SJCRH30 (cell line): ENCODE measurements around the gene MAPK9. TPM values are rescaled to one million over a fixed set of nuclear protein-coding genes. Genes with fewer than 3 reads are reported as not detected.

Source experiments
- DNase-seq, 2 experiments: peaks; one replicate each; pipeline ENCODE4 v3.0.0-alpha.2; 2015 to 2020
- H3K27ac ChIP-seq: fragments of 250-450 bp; sonication (Bioruptor Pico); 2 replicates; pipeline ENCODE4 v1.5.1; 2020; ENCODE audit warnings: mild to moderate bottlenecking, moderate library complexity
- H3K27me3 ChIP-seq: fragments of 250-450 bp; sonication (Bioruptor Pico); 2 replicates; pipeline ENCODE4 v1.5.1; 2020; ENCODE audit warnings: mild to moderate bottlenecking, moderate library complexity
- H3K36me3 ChIP-seq: fragments of 250-450 bp; sonication (Bioruptor Pico); 2 replicates; pipeline ENCODE4 v1.5.1; 2020; ENCODE audit warnings: mild to moderate bottlenecking, moderate library complexity
- H3K4me1 ChIP-seq: fragments of 250-450 bp; sonication (Bioruptor Pico); 2 replicates; pipeline ENCODE4 v1.5.1; 2020; ENCODE audit warnings: mild to moderate bottlenecking, moderate library complexity
- H3K4me3 ChIP-seq: fragments of 250-450 bp; sonication (Bioruptor Pico); 2 replicates; pipeline ENCODE4 v1.5.1; 2020; ENCODE audit warnings: mild to moderate bottlenecking, moderate library complexity
- H3K9me3 ChIP-seq: fragments of 250-450 bp; sonication (Bioruptor Pico); replicated peaks from 2 replicates; pipeline ENCODE4 v1.5.1; 2020; ENCODE audit warnings: mild to moderate bottlenecking, moderate library complexity
- total RNA-seq: library from RNA; depleted of rRNA; stranded (reverse); fragments of >200 nt; shearing (Covaris generic); gene quantifications from 2 replicates; pipeline ENCODE4 v1.2.3, GENCODE V29; 2014

The MAPK9 gene
- total RNA-seq, 1 experiment from 2014 or later = 46.6 TPM

- DNase-seq = no peak
These were observed 40.7 kb downstream of the MAPK9 start for GRCh38 chr5:180251141-180251540.

GRCh38 chr5:180250329-180250728, 41.6 kb downstream of the MAPK9 start:
- DNase-seq = no peak
- no peaks in the 10 kb centered on the region for H3K27me3 ChIP-seq
- no peak overlapping the region for H3K27ac ChIP-seq
- H3K36me3 ChIP-seq = peaks cover 57% of the 10 kb centered on the region
- peaks cover 16% of the 10 kb centered on the region for H3K9me3 ChIP-seq
- H3K4me3 ChIP-seq = no peak overlapping the region
- H3K4me1 ChIP-seq = no peaks in the 10 kb centered on the region

More at GRCh38 chr5:180251141-180251540, 40.7 kb downstream of the MAPK9 start:
- Histone ChIP-seq H3K4me3 (no peak overlapping the region), H3K4me1 (no peaks in the 10 kb centered on the region), H3K27me3 (no peaks in the 10 kb centered on the region), H3K27ac (no peak overlapping the region), H3K9me3 (peaks cover 22% of the 10 kb centered on the region), H3K36me3 (peaks cover 50% of the 10 kb centered on the region)

- no peak overlapping the region for H3K4me3 ChIP-seq
- no peaks in the 10 kb centered on the region for H3K27me3 ChIP-seq
- H3K36me3 ChIP-seq = peaks cover 76% of the 10 kb centered on the region
- H3K9me3 ChIP-seq = no peaks in the 10 kb centered on the region
- DNase-seq = no peak
- H3K27ac ChIP-seq = no peak overlapping the region
- no peaks in the 10 kb centered on the region for H3K4me1 ChIP-seq
These were observed 50.3 kb downstream of the MAPK9 start for GRCh38 chr5:180241600-180241999.

GRCh38 chr5:180238631-180239030, 53.3 kb downstream of the MAPK9 start:
- no peak for DNase-seq
- no peaks in the 10 kb centered on the region for H3K9me3 ChIP-seq
- no peak overlapping the region for H3K4me3 ChIP-seq
- H3K27ac ChIP-seq = no peak overlapping the region
- H3K27me3 ChIP-seq = no peaks in the 10 kb centered on the region
- peaks cover 66% of the 10 kb centered on the region for H3K36me3 ChIP-seq
- no peaks in the 10 kb centered on the region for H3K4me1 ChIP-seq

- Histone ChIP-seq H3K27me3 (no peaks in the 10 kb centered on the region), H3K4me3 (no peak overlapping the region), H3K27ac (no peak overlapping the region), H3K9me3 (no peaks in the 10 kb centered on the region), H3K36me3 (peaks cover 45% of the 10 kb centered on the region), H3K4me1 (no peaks in the 10 kb centered on the region)
- DNase-seq = no peak
These were observed 56.0 kb downstream of the MAPK9 start for GRCh38 chr5:180235846-180236245.

GRCh38 chr5:180235077-180235476, 56.8 kb downstream of the MAPK9 start:
- H3K27me3 ChIP-seq = no peaks in the 10 kb centered on the region
- no peak for DNase-seq
- H3K4me1 ChIP-seq = no peaks in the 10 kb centered on the region
- H3K27ac ChIP-seq = no peak overlapping the region
- H3K36me3 ChIP-seq = peaks cover 38% of the 10 kb centered on the region
- H3K9me3 ChIP-seq = no peaks in the 10 kb centered on the region
- no peak overlapping the region for H3K4me3 ChIP-seq

- no peak for DNase-seq
- Histone ChIP-seq H3K36me3 (peaks cover 30% of the 10 kb centered on the region), H3K27me3 (no peaks in the 10 kb centered on the region), H3K27ac (no peak overlapping the region), H3K4me1 (no peaks in the 10 kb centered on the region), H3K9me3 (no peaks in the 10 kb centered on the region), H3K4me3 (no peak overlapping the region)
These were observed 57.6 kb downstream of the MAPK9 start for GRCh38 chr5:180234271-180234670.

- Histone ChIP-seq H3K9me3 (no peaks in the 10 kb centered on the region), H3K27ac (no peak overlapping the region), H3K4me3 (no peak overlapping the region), H3K4me1 (no peaks in the 10 kb centered on the region), H3K36me3 (peaks cover 25% of the 10 kb centered on the region), H3K27me3 (no peaks in the 10 kb centered on the region)
- no peak for DNase-seq
These were observed 58.2 kb downstream of the MAPK9 start for GRCh38 chr5:180233729-180234128.

- Histone ChIP-seq H3K27ac (no peak overlapping the region), H3K9me3 (no peaks in the 10 kb centered on the region), H3K36me3 (peaks cover 12% of the 10 kb centered on the region), H3K27me3 (no peaks in the 10 kb centered on the region), H3K4me3 (no peak overlapping the region), H3K4me1 (no peaks in the 10 kb centered on the region)
- no peak for DNase-seq
These were observed 61.9 kb downstream of the MAPK9 start for GRCh38 chr5:180230017-180230416.

GRCh38 chr5:180222056-180222455, 69.8 kb downstream of the MAPK9 start:
- no peak for DNase-seq
- Histone ChIP-seq H3K27me3 (no peaks in the 10 kb centered on the region), H3K4me3 (no peak overlapping the region), H3K9me3 (no peaks in the 10 kb centered on the region), H3K27ac (no peak overlapping the region), H3K4me1 (no peaks in the 10 kb centered on the region), H3K36me3 (no peaks in the 10 kb centered on the region)

- Histone ChIP-seq H3K27ac (no peak overlapping the region), H3K4me1 (no peaks in the 10 kb centered on the region), H3K36me3 (no peaks in the 10 kb centered on the region), H3K9me3 (no peaks in the 10 kb centered on the region), H3K27me3 (no peaks in the 10 kb centered on the region), H3K4me3 (no peak overlapping the region)
- no peak for DNase-seq
These were observed 74.1 kb downstream of the MAPK9 start for GRCh38 chr5:180217797-180218196.

GRCh38 chr5:180216646-180217171, 75.2 kb downstream of the MAPK9 start:
- H3K4me3 ChIP-seq = no peak overlapping the region
- no peak overlapping the region for H3K27ac ChIP-seq
- H3K27me3 ChIP-seq = no peaks in the 10 kb centered on the region
- no peak for DNase-seq
- H3K4me1 ChIP-seq = no peaks in the 10 kb centered on the region
- no peaks in the 10 kb centered on the region for H3K9me3 ChIP-seq
- H3K36me3 ChIP-seq = no peaks in the 10 kb centered on the region

- no peak for DNase-seq
- H3K27ac ChIP-seq = no peak overlapping the region
These were observed 75.9 kb downstream of the MAPK9 start for GRCh38 chr5:180215783-180216630.

GRCh38 chr5:180214870-180215770, 76.8 kb downstream of the MAPK9 start:
- no peak overlapping the region for H3K27ac ChIP-seq
- H3K4me3 ChIP-seq = no peak overlapping the region
- H3K9me3 ChIP-seq = no peaks in the 10 kb centered on the region
- H3K4me1 ChIP-seq = no peaks in the 10 kb centered on the region
- H3K27me3 ChIP-seq = no peaks in the 10 kb centered on the region
- DNase-seq = no peak
- no peaks in the 10 kb centered on the region for H3K36me3 ChIP-seq

More at GRCh38 chr5:180215783-180216630, 75.9 kb downstream of the MAPK9 start:
- no peaks in the 10 kb centered on the region for H3K27me3 ChIP-seq
- no peaks in the 10 kb centered on the region for H3K4me1 ChIP-seq
- H3K4me3 ChIP-seq = no peak overlapping the region
- no peaks in the 10 kb centered on the region for H3K36me3 ChIP-seq
- H3K9me3 ChIP-seq = no peaks in the 10 kb centered on the region

- H3K4me3 ChIP-seq = no peak overlapping the region
These were observed 78.2 kb downstream of the MAPK9 start for GRCh38 chr5:180213657-180214207.

More at GRCh38 chr5:180213657-180214207, 78.2 kb downstream of the MAPK9 start:
- no peak overlapping the region for H3K27ac ChIP-seq
- H3K9me3 ChIP-seq = no peaks in the 10 kb centered on the region
- no peaks in the 10 kb centered on the region for H3K27me3 ChIP-seq
- no peaks in the 10 kb centered on the region for H3K36me3 ChIP-seq
- no peak for DNase-seq
- H3K4me1 ChIP-seq = no peaks in the 10 kb centered on the region
